HG03060 (cell line): ENCODE data around the gene FAM98A.

Experiments
- ATAC-seq: cut with Tn5 transposase; IDR thresholded peaks from one replicate; pipeline ENCODE4 v1.9.1; 2021; ENCODE audit warnings: low read depth, moderate number of reproducible peaks; ENCODE audit not compliant: unreplicated experiment

The FAM98A gene

DNA sequence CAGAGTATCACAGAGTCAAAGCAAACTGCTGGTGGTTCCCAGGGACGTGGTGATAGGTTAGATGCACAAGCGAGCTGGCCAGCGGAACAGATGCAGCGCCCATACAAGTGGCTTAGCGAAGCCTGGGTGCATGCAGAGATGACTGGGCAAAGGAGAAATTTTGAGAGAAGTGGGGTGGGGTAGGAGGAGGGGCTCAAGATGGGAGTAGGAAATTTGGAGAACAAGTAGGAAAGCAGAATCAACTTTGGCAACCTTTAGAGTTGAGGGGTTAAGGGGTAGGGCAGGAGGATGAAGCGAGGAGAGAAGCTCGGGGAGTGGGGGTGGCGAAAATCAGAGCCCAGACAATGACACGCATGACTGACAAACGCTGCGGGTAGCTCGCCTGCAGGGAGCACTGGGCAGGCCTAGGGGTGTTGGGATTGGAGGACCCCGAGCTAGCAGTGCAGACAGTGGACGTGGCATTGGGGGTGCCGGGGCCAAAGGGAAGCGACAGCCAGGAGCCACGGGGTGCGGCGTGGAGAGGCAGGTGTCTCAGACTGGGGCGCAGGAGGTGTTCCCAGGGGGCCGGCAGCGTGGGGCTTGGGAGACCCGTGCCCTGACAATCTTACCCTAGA lies 431 bp downstream of the FAM98A start:
- ATAC-seq, result peak; percentile 31

DNA sequence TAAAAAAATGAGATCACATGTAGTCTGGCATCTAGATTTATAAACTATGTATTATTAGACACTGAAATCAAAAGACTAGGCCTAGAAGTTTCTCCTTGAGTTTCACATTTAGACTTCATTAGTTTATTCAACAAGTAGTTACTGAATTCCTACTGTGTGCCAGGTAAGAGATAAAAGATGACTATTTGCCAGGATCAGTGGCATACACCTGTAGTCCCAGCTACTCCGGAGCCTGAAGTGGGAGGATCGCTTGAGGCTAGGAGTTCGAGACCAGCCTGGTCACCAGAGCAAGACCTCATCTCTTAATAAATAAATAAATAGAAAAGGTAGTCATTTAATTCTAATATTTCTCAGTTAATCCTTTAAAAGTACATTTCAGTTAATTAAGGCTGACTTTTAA lies 2.1 kb downstream of the FAM98A start:
- no peak for ATAC-seq

DNA sequence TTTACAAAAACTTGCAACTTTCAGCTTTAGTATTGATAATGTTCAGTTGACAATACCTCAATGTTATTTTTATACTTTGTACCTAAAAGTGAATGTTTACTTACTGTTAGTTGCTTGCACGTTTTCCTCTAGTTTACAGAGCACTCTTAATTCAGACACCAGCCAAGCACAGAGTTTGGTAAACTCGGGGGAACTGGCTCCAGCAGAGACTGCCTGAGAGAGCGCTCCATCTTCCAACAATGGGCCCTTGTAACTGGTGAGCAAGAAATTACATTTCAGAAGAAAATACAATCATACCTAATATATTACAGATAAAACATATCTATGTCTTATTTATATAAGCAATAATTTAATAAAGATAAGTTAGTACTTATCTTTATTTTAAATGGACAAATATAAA lies 3.7 kb downstream of the FAM98A start:
- ATAC-seq, result no peak

DNA sequence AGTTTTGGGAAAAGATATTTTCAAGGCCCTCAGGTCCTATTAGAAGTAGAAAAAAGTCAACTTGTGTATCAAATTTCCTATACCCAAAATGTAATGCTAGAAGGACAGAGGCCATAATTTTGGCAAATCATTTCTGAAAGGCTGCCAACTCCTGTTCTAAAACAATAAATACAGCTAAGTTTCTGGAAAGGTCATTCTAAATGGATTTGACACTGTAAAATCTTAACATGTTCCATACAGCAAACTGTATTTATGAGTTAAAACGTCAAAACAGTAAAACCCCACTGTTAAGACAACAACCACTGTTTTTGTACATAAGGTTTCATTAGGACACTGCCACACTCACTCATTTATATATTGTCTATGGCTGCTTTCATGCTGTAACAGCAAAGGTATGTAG lies 9.7 kb downstream of the FAM98A start:
- no peak for ATAC-seq

DNA sequence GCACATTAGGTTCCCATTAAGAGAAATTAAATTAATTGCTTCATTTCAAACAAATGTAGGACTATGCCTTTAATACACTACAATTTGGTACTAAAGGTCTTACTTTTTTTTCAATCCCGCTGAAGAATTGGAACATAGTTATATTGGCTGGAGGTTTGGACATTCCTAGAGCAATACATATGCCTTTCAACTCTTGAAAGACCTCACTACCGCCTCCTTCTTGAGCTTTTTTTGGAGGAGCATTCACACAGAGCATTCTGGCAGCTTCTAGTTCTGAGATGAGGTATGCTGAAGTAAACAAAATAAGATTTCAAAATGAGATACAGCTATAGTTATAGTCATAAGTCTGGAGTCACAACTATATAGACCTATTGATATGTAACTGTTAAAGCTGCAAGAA lies 10.9 kb downstream of the FAM98A start:
- ATAC-seq, result no peak

DNA sequence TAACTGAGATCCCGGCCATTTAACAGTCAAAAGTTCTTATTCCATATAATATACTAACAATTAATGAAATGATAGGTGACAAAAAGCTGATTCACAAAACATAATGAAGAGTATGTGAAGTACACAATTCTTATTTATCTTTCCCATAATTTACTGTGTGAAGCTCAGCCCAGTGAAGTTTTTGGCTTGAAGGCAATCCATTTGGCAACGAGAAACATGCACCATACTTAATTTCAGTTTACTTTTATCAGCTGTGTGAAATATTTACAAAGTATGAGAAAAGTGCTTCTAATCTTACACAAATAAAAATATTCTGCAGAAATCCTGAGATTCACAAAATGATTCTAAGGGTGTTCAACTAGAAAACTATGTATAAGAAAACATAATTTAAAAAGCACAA lies 12.3 kb downstream of the FAM98A start:
- no peak for ATAC-seq

DNA sequence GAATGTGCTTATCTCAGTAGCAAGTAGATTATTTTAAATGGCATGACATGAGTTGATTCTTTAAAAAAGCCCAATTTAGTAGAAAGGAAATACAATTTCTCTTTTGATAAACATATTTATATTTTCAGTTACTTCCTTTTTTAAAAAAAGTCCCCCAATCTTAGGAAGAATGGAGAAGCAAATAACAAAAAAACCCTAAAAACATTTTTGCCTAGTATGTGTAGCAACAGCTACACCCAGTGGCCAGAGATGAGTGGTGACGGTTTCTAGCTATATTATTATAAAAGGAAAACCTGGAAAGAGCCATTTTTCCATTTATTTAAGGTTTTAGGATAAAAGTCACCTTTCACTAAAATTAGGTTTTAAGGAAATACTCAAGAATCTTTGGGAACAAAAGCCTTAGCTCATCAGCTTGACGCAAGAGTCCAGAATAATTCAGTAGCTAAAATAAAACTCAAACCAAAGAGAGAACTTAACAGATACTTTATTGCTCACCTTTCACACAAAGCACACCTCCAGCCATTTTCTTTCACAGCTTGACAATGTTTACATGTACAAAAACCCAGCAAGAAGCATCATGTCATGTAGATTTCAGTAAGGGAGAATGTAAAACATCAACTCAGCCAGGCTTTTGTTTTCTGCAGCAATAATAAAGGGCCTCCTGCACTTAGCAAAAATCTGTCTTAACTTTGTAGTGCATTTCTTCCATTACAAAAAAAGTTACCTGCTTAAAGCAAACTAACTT lies 15.7 kb downstream of the FAM98A start:
- ATAC-seq, result peak; percentile 50

DNA sequence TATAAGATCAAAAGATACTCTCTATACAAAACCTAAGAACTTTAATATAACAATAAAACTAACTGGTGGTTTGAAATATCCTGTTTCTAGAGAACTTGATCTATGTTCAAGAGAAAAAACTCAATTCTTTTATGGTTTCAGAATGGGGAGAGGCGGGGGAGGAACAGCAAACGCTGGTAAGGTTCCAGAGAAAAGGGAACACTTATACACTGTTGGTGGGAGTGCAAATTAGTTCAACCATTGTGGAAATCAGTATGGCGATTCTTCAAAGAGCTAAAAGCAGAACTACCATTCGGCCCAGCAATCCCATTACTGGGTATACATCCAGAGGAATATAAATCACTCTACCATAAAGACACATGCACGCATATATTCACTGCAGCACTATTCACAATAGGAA lies 17.2 kb downstream of the FAM98A start:
- no peak for ATAC-seq

DNA sequence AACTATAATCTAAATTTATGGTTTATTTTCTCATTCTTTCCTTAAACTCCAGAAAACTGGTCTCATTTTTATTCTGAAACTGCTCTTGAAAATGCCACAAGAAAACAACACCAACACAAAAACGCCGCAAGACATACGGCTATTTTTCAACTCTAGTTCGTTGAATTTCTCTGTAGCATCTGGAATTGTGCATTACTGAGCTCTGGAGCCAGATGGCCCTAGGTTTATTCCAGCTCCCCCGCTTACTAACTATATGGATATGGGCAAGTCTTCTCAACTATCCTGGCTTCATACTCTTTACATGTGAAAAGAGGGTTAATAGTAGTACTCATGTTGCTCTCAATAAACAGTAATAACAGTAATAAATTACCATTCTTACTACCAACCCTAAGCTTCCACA lies 19.9 kb downstream of the FAM98A start:
- ATAC-seq, result no peak

DNA sequence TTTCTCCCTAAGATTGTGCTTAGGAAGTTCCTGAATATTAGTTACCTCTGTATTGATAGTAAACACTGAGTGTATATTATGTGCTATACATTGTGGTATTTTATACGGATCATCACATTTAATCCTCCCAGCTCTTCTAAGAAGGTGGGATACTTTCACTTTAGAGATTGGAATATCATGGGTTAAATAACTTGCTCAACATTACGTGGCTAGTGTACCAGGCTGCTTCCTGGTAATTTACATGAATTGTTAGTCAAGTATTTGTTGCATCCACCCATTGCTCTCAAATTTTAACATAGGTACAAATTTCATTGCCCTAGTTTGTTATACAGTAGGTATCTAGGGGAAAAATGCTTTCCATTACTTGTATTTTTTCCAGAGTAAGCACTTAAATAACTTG lies 21.4 kb downstream of the FAM98A start:
- ATAC-seq, result no peak

DNA sequence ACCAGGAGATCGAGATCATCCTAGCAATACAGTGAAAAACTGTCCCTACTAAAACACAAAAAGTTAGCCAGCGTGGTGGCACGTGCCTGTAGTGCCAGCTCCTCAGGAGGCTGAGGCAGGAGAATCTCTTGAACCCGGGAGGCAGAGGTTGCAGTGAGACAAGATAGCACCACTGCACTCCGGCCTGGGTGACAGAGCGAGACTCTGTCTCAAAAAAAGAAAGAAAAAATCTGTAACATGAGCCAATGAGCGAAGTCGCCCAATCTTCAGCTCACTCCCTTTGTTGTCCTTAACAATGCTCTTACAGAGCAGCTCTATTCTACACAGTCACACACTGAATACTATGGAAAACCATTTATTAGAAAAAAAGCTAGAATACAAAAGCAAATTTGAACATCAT lies 22.0 kb downstream of the FAM98A start:
- no peak for ATAC-seq

DNA sequence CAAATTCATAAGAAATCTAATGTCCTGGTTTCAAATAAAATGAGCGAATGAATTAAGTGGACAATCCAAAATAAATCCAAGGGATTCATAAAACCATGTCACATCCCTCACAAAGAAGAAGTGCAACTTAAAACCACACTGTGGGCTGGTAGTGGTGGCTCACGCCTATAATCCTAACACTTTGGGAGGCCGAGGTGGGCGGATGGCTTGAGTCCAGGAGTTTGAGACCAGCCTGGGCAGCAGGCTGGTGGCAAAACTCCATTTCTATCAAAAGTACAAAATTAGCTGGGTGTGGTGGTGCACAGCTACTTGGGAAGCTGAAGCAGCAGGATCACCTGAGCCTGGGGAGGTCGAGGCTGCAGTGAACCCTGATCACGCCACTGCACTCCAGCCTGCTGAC lies 25.4 kb downstream of the FAM98A start:
- no peak for ATAC-seq

DNA sequence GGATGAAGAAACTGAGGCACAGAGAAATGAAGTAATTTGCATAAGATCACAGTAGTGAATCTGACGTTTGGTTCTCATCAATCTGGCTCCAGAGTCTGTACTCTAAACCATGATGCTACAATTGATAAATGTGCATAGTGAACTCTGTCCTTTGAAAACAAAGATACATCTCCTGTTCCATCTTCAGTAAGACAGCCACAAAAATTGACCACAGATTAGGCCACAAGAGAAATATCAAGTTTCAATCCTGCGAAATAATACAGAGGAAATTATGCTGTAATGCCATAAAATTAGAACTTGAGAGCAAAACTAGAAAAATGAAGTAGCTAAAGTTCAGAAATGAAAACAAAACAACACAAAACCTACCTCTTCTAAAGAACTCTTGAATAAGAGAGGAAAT lies 28.4 kb downstream of the FAM98A start:
- ATAC-seq, result no peak

DNA sequence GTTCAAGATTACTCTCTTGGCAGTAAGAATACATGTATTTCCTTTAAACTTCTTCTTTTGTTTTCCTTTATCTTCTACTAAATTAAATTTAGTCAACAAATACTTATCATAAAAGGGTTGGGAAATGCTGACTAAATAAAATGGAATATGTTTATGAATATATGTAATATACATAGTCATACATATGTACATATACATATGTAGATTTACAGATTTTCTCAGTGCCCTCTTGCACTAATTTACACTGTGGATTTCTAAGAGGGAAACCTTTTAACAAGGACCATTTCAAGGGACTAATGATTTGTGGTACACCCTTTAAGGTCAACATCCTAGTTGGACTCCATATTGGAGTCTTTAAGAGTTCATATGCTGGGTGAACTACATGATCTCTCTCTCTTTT lies 37.2 kb downstream of the FAM98A start:
- no peak for ATAC-seq

DNA sequence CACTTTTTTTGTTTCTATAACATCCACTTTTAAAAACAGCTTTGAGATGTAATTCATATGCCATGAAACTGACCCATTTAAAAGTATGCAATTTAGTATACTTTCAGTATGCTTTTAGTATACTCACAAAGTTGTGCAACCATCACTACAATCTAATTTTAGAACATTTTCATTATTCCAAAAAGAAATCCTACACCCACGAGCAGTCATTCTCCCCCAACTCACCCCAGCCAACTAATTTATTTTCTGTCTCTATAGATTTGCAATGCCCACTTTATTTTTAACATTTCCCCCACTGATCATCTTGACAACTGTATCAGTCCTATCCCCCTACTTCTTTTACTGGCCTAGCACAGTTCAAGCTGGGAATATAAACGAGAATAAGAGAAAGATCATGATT lies 39.1 kb downstream of the FAM98A start:
- no peak for ATAC-seq

DNA sequence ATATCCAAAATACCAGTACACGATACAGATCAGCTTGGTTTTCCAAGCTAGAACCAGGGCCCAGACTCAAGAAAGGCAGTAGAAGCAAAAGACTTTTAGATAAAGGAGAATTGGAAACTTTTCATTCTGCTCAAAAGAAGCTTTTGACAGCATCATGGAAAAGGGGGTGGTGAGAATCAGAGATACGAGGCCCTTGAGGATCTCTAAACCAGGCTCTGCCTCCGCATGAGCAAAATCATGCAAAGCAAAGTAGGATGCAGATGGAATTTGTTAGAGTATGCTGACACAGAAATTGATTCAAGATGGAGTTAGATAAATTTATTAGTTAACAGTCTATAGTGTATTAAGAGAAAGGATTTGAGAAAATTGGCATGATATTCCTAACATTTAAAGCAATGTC lies 39.8 kb downstream of the FAM98A start:
- ATAC-seq, result no peak

DNA sequence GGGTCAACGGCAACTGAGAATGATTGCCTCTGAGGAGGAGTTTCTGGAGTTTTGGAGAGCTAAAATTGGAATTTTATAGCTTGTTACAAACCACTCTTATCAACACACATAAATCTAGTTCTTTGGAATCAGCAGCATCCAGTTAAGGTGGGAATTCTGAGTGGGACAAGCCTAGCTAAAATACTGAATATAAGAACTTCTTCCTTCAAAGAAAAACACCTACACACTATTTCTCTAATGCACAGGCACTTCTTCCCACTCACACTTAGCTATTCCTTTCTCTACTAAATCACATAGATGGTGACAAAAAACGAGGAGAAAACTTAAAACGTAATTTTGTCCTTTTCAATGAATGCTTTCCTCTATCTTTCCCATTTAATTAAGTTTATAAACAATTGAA lies 43.4 kb downstream of the FAM98A start:
- no peak for ATAC-seq

DNA sequence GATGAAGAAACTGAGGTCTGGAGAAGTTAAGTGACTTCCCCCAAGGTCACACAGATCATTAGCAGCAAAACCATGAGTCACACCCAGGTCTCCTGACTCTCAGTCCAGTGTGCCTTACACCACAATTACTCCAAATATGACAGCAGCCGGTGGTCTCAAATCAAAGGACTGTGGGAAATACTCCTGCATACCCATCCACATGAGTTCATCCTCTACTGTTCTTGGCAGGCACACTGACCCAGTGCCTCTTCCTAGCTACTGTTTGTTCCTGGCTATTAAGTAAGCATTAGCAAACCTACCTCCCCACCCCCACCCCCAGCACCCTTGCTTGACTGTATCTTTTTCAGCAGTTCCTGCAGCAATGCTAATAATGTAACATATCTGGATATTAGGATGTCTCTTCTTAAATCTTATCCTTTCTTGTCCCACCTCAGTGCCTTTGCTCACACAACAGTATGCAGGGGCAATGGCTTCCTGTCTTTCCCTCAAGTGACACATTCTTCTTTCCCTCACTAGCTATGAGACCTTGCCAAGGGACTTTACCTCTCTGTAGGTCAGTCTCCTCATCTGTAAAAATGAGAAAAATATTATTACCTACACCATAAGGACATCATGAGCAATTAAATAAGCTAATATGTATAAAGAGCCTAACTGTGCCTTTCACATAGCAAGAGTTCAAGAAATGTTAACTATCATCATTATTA lies 46.2 kb downstream of the FAM98A start:
- ATAC-seq, result no peak

DNA sequence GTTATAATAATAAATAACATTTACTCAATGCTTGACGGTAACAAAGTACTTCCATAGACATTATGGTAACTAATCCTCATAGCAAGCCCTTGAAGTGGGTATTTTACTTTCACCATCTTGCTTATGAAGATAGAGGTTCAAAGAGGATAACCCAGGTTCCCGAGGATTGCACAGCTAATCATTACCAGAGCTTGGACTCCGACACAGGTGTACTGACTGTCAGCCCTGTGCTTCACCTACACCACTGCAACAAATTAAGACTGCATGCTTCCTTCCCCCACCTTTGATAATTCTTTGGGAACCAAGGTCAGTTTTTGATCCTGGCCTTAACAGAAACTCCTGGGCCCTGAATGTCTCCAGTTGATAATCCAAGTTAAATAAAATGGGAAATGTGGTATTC lies 48.9 kb downstream of the FAM98A start:
- no peak for ATAC-seq

DNA sequence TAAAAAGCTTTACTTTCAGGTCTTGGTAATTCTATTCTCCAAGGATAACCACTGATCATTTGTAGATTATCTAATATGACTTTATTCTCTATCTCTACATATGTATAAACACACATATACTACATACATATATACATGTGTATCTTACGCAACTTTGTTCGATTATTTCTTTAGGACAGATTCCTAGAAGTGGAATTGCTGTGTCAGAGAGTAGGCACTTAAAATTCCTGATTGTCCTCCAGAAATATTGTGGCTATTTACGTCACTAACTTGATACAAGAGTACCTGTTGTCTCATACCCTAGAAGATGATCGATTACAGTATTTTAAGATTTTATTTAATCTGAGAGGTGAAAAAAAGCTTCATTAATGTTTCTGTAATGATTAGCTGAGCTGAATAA lies 57.9 kb downstream of the FAM98A start:
- ATAC-seq, result no peak

DNA sequence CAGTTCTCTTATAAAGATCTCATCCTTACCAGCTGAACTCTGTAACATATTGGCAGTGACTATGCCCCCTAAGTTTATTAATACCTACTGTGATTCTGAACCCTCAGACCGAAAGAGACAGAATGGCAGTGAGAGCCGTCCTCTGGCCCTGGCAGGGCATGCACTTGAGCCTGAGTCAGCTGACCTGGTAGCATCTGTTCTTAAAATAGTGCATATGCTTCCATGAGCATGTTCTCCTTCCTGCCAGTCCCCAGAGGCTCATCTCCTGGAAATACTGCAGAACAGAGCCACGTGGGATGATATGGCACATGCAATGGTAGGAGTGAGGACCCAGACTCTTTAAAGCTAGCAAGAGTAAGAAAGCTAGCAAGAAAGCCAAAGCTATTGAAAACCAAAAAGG lies 63.7 kb downstream of the FAM98A start:
- ATAC-seq, result no peak
